Right atrium auricular region (tissue), 2 donors: ENCODE results near the gene TGFB1. TPM values are rescaled to one million over a fixed set of nuclear protein-coding genes. Genes with fewer than 3 reads are reported as not detected.

Source experiments
- DNase-seq: peaks from one replicate; pipeline ENCODE4 v3.0.0-alpha.2; 2019; ENCODE audit warnings: low spot score
- H3K27ac ChIP-seq, 2 donors: fragments of 200-600 bp; sonication (generic); 1 replicate in 1 of 2; 2 replicates in 1 of 2; pipeline ENCODE4 v1.5.1; 2016 to 2019
- H3K27me3 ChIP-seq, 2 donors: fragments of 200-600 bp; sonication (generic); one replicate each; pipeline versions ENCODE4 v1.5.1 to v1.6.0; 2017 to 2019
- H3K36me3 ChIP-seq: fragments of 200-600 bp; sonication (generic); one replicate; pipeline ENCODE4 v1.5.1; 2016
- H3K4me1 ChIP-seq, 2 donors: fragments of 200-600 bp; sonication (generic); one replicate each; pipeline versions ENCODE4 v1.5.1 to v1.6.0; 2017 to 2019
- H3K4me3 ChIP-seq, 2 donors: fragments of 200-600 bp; sonication (generic); 1 replicate in 1 of 2; 2 replicates in 1 of 2; pipeline ENCODE4 v1.5.1; 2017 to 2019; ENCODE audit warnings: mild to moderate bottlenecking in 1 of 2, moderate library complexity in 1 of 2
- H3K9me3 ChIP-seq, 2 donors: fragments of 200-600 bp; sonication (generic); one replicate each; pipeline ENCODE4 v1.5.1; 2019
- CTCF ChIP-seq, 2 donors: fragments of 200-600 bp; sonication (generic); IDR thresholded peaks; one replicate each; pipeline ENCODE4 v1.5.1; 2019; ENCODE audit warnings: antibody characterized with exemption in 2 of 2
- total RNA-seq, 2 donors: library from RNA; depleted of rRNA; stranded (reverse); fragments of >200 nt; gene quantifications; one replicate each; pipeline ENCODE4 v1.1.0, GENCODE V29; 2016

The TGFB1 gene
- total RNA-seq, 2 donors from 2014 or later = 17.6 to 33.7 TPM

- H3K27ac ChIP-seq = peak overlapping the region in 1 of 2 donors; percentile 23
- DNase-seq = no peak
- H3K27me3 ChIP-seq = no peaks in the 10 kb centered on the region
- H3K9me3 ChIP-seq = no peaks in the 10 kb centered on the region
- no peaks in the 10 kb centered on the region for H3K4me1 ChIP-seq
- H3K4me3 ChIP-seq = no peak overlapping the region
- no peak for TF ChIP-seq CTCF (IDR thresholded peaks at IDR 0.05)
- H3K36me3 ChIP-seq = peaks cover 26% of the 10 kb centered on the region
These were observed 18.9 kb downstream of the TGFB1 start for GRCh38 chr19:41334793-41335192.

- Histone ChIP-seq H3K9me3 (no peaks in the 10 kb centered on the region), H3K27ac (no peak overlapping the region), H3K27me3 (no peaks in the 10 kb centered on the region), H3K4me1 (peaks cover 0 to 16% of the 10 kb centered on the region in 2 donors), H3K4me3 (no peak overlapping the region), H3K36me3 (peaks cover 26% of the 10 kb centered on the region)
- no peak for TF ChIP-seq CTCF (IDR thresholded peaks at IDR 0.05)
- DNase-seq = no peak
These were observed 21.3 kb downstream of the TGFB1 start for GRCh38 chr19:41332468-41332867.

- no peak for TF ChIP-seq CTCF (IDR thresholded peaks at IDR 0.05)
These were observed 21.7 kb downstream of the TGFB1 start for GRCh38 chr19:41332000-41332399.

GRCh38 chr19:41330946-41331678 is 22.6 kb downstream of the TGFB1 start:
- no peaks in the 10 kb centered on the region for H3K9me3 ChIP-seq
- peaks cover 0 to 30% of the 10 kb centered on the region in 2 donors for H3K4me1 ChIP-seq
- no peak overlapping the region for H3K4me3 ChIP-seq
- DNase-seq = no peak
- no peak overlapping the region for H3K27ac ChIP-seq
- H3K27me3 ChIP-seq = no peaks in the 10 kb centered on the region
- H3K36me3 ChIP-seq = peaks cover 18% of the 10 kb centered on the region
- TF ChIP-seq CTCF (IDR thresholded peaks at IDR 0.05) = no peak

More at GRCh38 chr19:41332000-41332399, 21.7 kb downstream of the TGFB1 start:
- Histone ChIP-seq H3K36me3 (peaks cover 26% of the 10 kb centered on the region), H3K27ac (no peak overlapping the region), H3K4me3 (no peak overlapping the region), H3K27me3 (no peaks in the 10 kb centered on the region), H3K9me3 (no peaks in the 10 kb centered on the region), H3K4me1 (peaks cover 0 to 21% of the 10 kb centered on the region in 2 donors)
- no peak for DNase-seq

- H3K36me3 ChIP-seq = peaks cover 17% of the 10 kb centered on the region
These were observed 23.2 kb downstream of the TGFB1 start for GRCh38 chr19:41330481-41330880.

More at GRCh38 chr19:41330481-41330880, 23.2 kb downstream of the TGFB1 start:
- Histone ChIP-seq H3K9me3 (no peaks in the 10 kb centered on the region), H3K4me1 (peaks cover 0 to 36% of the 10 kb centered on the region in 2 donors), H3K27ac (no peak overlapping the region), H3K4me3 (no peak overlapping the region), H3K27me3 (no peaks in the 10 kb centered on the region)
- no peak for TF ChIP-seq CTCF (IDR thresholded peaks at IDR 0.05)
- no peak for DNase-seq
